Liver (tissue), 9 donors: ENCODE measurements around the gene FUT7. TPM values are rescaled to one million over a fixed set of nuclear protein-coding genes. Genes with fewer than 3 reads are reported as not detected.

Source experiments
- DNase-seq: peaks from one replicate; pipeline ENCODE4 v3.0.0-alpha.2; 2017; ENCODE audit warnings: low spot score
- H3K27ac ChIP-seq, 2 donors: one replicate each; pipeline ENCODE4 v1.7.0; 2013; ENCODE audit warnings: inconsistent platforms in 2 of 2, low read length in 2 of 2, control low read depth in 1 of 2, low read depth in 1 of 2, mild to moderate bottlenecking in 1 of 2
- H3K27me3 ChIP-seq, 4 donors: one replicate each; pipeline versions ENCODE4 v1.6.1 to v1.7.0; 2013; ENCODE audit warnings: low read length in 3 of 4, inconsistent platforms in 1 of 4, mild to moderate bottlenecking in 1 of 4, moderate library complexity in 1 of 4; ENCODE audit not compliant: control insufficient read depth in 4 of 4, insufficient read depth in 4 of 4
- H3K36me3 ChIP-seq, 4 donors: one replicate each; pipeline versions ENCODE4 v1.6.1 to v1.7.0; 2013; ENCODE audit warnings: low read length in 3 of 4, mild to moderate bottlenecking in 3 of 4, low read depth in 1 of 4, moderate library complexity in 1 of 4; ENCODE audit not compliant: control insufficient read depth in 4 of 4, insufficient read depth in 3 of 4
- H3K4me1 ChIP-seq, 4 donors: one replicate each; pipeline versions ENCODE4 v1.6.1 to v1.7.0; 2013; ENCODE audit warnings: low read length in 3 of 4, mild to moderate bottlenecking in 3 of 4, moderate library complexity in 1 of 4; ENCODE audit not compliant: control insufficient read depth in 4 of 4, insufficient read depth in 4 of 4
- H3K4me3 ChIP-seq, 3 donors: one replicate each; pipeline versions ENCODE4 v1.6.1 to v1.7.0; 2013; ENCODE audit warnings: low read length in 3 of 3, control low read depth in 1 of 3, low read depth in 1 of 3, mild to moderate bottlenecking in 1 of 3
- H3K9ac ChIP-seq, 2 donors: one replicate each; pipeline ENCODE4 v1.7.0; 2013; ENCODE audit warnings: low read length in 2 of 2, mild to moderate bottlenecking in 2 of 2, moderate library complexity in 2 of 2, control low read depth in 1 of 2, low read depth in 1 of 2
- H3K9me3 ChIP-seq, 4 donors: one replicate each; pipeline versions ENCODE4 v1.6.1 to v1.7.0; 2013; ENCODE audit warnings: low read length in 3 of 4; ENCODE audit not compliant: control insufficient read depth in 4 of 4
- EGR1 ChIP-seq, 2 donors: IDR thresholded peaks; 2 replicates each; pipeline ENCODE4 v1.6.1; 2016 to 2018; ENCODE audit warnings: antibody characterized with exemption in 2 of 2, low read depth in 2 of 2
- FOXA2 ChIP-seq: IDR thresholded peaks from 2 replicates; pipeline ENCODE4 v1.6.1; 2016; ENCODE audit warnings: antibody characterized with exemption
- GABPA ChIP-seq, 2 donors: IDR thresholded peaks in 1 of 2; conservative IDR thresholded peaks in 1 of 2; 2 replicates each; pipeline ENCODE4 v1.6.1; 2016; ENCODE audit warnings: antibody characterized with exemption in 2 of 2, mild to moderate bottlenecking in 1 of 2, moderate library complexity in 1 of 2
- HNF4G ChIP-seq: IDR thresholded peaks from 2 replicates; pipeline ENCODE4 v1.6.1; 2016; ENCODE audit warnings: antibody characterized with exemption
- JUND ChIP-seq, 2 donors: IDR thresholded peaks; 2 replicates each; pipeline ENCODE4 v1.6.1; 2016; ENCODE audit warnings: antibody characterized with exemption in 2 of 2
- NR2F2 ChIP-seq: IDR thresholded peaks from 2 replicates; pipeline ENCODE4 v1.6.1; 2016; ENCODE audit warnings: antibody characterized with exemption
- RAD21 ChIP-seq, 2 donors: IDR thresholded peaks; 2 replicates each; pipeline ENCODE4 v1.6.1; 2016; ENCODE audit warnings: antibody characterized with exemption in 2 of 2, mild to moderate bottlenecking in 2 of 2
- SP1 ChIP-seq: IDR thresholded peaks from 2 replicates; pipeline ENCODE4 v1.6.1; 2018; ENCODE audit warnings: antibody characterized with exemption, mild to moderate bottlenecking
- WGBS: extraction: QIAGEN DNeasy Blood & Tissue Kit; methylation state at CpG from one replicate; pipeline ENCODE4 v1.1.7; 2013; 5-methylcytosine and 5-hydroxymethylcytosine counted together
- polyA plus RNA-seq, 2 donors: library from polyadenylated mRNA; stranded (reverse) in 1 of 2; unstranded in 1 of 2; fragments of 200-250 nt in 1 of 2; fragments of >200 nt in 1 of 2; fragmentation: Nextera tagmentation in 1 of 2; extraction: Ambion mirVana in 1 of 2; gene quantifications; one replicate each; pipeline versions ENCODE4 v1.2.1 to v1.2.3, GENCODE V29; 2013 to 2015
- total RNA-seq, 2 donors: library from RNA; depleted of rRNA; stranded (reverse); fragments of >200 nt; gene quantifications; one replicate each; pipeline ENCODE4 v1.2.3, GENCODE V29; 2014
- TF ChIP-seq, protein P1 (sequence below): IDR thresholded peaks from 2 replicates; pipeline ENCODE4 v1.6.1; 2016; ENCODE audit warnings: antibody characterized with exemption
- TF ChIP-seq, protein P2 (sequence below): IDR thresholded peaks from 2 replicates; pipeline ENCODE4 v1.6.1; 2016; ENCODE audit warnings: antibody characterized with exemption
- TF ChIP-seq, protein P3 (sequence below): IDR thresholded peaks from 2 replicates; pipeline ENCODE4 v1.6.1; 2016; ENCODE audit warnings: antibody characterized with exemption, mild to moderate bottlenecking
- TF ChIP-seq, protein P4 (sequence below): fragments of 150-350 bp; IDR thresholded peaks from 2 replicates; pipeline ENCODE4 v1.5.1; 2017; ENCODE audit warnings: improper control_type of control experiment, low read depth, low read length; ENCODE audit not compliant: missing input control
- donor health status: healthy.
- donor health status: healthy.
- donor health status: healthy.
- donor health status: healthy.
- donor health status: healthy.

The FUT7 gene
- total and polyA plus RNA-seq, 4 donors = 0.14 to 0.67 (median 0.37) TPM; not detected in 1

DNA sequence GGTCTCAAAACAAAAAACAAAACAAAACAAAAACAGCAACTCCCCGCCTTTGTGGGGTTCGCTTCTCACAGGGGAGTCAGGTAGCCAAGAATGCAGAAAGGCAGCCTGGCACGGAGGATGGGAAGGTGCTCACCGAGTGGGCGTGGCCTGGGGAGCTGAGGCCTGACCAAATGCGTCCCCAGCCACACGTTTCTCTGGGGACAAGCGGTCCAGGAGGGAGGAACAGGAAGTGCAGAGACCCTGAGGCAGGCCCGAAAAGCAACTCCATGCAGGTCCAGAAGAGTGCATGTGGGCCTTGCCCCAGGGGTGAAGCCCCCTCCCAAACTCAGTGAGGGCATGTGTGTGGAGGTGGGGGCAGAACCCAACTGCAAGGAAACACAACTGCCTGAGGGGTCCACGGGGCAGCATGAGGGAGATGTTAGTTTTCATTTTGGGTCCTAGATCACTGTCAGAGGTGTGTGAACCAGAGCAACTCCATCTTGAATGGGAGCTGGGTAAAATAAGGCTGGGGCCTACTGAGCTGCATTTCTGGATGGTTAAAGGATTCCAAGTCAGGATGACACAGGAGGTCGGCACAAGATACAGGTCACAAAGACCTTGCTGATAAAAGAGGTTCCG lies 42.9 kb upstream of the FUT7 start:
- no peak for TF ChIP-seq GABPA (IDR thresholded peaks at IDR 0.05 in 1 of 2, conservative IDR thresholded peaks at IDR 0.05 in 1 of 2)
- TF ChIP-seq HNF4G = no peak
- no peak for TF ChIP-seq SP1
- TF ChIP-seq NR2F2 = no peak
- TF ChIP-seq, protein P1, sequence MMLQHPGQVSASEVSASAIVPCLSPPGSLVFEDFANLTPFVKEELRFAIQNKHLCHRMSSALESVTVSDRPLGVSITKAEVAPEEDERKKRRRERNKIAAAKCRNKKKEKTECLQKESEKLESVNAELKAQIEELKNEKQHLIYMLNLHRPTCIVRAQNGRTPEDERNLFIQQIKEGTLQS = no peak
- no peak for TF ChIP-seq JUND (IDR thresholded peaks at IDR 0.05)
- TF ChIP-seq, protein P2, sequence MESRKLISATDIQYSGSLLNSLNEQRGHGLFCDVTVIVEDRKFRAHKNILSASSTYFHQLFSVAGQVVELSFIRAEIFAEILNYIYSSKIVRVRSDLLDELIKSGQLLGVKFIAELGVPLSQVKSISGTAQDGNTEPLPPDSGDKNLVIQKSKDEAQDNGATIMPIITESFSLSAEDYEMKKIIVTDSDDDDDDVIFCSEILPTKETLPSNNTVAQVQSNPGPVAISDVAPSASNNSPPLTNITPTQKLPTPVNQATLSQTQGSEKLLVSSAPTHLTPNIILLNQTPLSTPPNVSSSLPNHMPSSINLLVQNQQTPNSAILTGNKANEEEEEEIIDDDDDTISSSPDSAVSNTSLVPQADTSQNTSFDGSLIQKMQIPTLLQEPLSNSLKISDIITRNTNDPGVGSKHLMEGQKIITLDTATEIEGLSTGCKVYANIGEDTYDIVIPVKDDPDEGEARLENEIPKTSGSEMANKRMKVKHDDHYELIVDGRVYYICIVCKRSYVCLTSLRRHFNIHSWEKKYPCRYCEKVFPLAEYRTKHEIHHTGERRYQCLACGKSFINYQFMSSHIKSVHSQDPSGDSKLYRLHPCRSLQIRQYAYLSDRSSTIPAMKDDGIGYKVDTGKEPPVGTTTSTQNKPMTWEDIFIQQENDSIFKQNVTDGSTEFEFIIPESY = no peak
- no peak for TF ChIP-seq FOXA2
- TF ChIP-seq, protein P3, sequence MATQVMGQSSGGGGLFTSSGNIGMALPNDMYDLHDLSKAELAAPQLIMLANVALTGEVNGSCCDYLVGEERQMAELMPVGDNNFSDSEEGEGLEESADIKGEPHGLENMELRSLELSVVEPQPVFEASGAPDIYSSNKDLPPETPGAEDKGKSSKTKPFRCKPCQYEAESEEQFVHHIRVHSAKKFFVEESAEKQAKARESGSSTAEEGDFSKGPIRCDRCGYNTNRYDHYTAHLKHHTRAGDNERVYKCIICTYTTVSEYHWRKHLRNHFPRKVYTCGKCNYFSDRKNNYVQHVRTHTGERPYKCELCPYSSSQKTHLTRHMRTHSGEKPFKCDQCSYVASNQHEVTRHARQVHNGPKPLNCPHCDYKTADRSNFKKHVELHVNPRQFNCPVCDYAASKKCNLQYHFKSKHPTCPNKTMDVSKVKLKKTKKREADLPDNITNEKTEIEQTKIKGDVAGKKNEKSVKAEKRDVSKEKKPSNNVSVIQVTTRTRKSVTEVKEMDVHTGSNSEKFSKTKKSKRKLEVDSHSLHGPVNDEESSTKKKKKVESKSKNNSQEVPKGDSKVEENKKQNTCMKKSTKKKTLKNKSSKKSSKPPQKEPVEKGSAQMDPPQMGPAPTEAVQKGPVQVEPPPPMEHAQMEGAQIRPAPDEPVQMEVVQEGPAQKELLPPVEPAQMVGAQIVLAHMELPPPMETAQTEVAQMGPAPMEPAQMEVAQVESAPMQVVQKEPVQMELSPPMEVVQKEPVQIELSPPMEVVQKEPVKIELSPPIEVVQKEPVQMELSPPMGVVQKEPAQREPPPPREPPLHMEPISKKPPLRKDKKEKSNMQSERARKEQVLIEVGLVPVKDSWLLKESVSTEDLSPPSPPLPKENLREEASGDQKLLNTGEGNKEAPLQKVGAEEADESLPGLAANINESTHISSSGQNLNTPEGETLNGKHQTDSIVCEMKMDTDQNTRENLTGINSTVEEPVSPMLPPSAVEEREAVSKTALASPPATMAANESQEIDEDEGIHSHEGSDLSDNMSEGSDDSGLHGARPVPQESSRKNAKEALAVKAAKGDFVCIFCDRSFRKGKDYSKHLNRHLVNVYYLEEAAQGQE = no peak
- no peak for TF ChIP-seq EGR1 (IDR thresholded peaks at IDR 0.05; ENCODE audit: low read depth in 2 of 2)
- TF ChIP-seq, protein P4, sequence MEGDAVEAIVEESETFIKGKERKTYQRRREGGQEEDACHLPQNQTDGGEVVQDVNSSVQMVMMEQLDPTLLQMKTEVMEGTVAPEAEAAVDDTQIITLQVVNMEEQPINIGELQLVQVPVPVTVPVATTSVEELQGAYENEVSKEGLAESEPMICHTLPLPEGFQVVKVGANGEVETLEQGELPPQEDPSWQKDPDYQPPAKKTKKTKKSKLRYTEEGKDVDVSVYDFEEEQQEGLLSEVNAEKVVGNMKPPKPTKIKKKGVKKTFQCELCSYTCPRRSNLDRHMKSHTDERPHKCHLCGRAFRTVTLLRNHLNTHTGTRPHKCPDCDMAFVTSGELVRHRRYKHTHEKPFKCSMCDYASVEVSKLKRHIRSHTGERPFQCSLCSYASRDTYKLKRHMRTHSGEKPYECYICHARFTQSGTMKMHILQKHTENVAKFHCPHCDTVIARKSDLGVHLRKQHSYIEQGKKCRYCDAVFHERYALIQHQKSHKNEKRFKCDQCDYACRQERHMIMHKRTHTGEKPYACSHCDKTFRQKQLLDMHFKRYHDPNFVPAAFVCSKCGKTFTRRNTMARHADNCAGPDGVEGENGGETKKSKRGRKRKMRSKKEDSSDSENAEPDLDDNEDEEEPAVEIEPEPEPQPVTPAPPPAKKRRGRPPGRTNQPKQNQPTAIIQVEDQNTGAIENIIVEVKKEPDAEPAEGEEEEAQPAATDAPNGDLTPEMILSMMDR = no peak
- TF ChIP-seq RAD21 (IDR thresholded peaks at IDR 0.05) = no peak
- 75% methylated on average over 12 of the region's 12 CpGs for WGBS

DNA sequence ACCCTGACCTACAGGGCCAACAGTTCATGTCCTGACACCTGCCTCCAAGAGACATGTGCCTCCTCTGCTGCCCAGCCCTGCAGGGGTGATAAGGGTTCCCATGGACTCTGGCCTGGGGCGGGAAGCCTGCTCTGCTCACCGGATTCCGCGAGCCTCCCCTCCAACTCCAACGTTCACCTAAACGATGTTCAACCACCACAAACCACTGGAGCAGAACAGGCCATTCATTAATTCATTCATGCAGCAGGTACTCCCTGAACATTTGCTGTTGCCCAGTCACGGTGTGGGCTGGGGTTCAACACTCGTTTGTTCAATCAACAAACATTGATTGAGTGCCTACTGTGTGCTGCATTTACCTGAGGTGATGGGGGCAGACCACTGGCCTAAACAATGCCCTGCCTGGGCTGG lies 42.1 kb upstream of the FUT7 start:
- H3K9ac ChIP-seq = no peak overlapping the region
- H3K27me3 ChIP-seq = peaks cover 0 to 5% (median 1%) of the 10 kb centered on the region in 4 donors
- no peak for DNase-seq
- H3K27ac ChIP-seq = no peak overlapping the region
- H3K36me3 ChIP-seq = no peaks in the 10 kb centered on the region
- no peak for TF ChIP-seq FOXA2
- no peaks in the 10 kb centered on the region for H3K9me3 ChIP-seq
- no peak overlapping the region for H3K4me3 ChIP-seq
- 60% methylated on average over 8 of the region's 8 CpGs for WGBS
- peaks cover 5 to 24% (median 17%) of the 10 kb centered on the region in 4 donors for H3K4me1 ChIP-seq

More for the DNA sequence above, 42.9 kb upstream of the FUT7 start:
- DNase-seq = no peak
- H3K9me3 ChIP-seq = no peaks in the 10 kb centered on the region
- peaks cover 0 to 2% (median 0%) of the 10 kb centered on the region in 4 donors for H3K36me3 ChIP-seq
- H3K9ac ChIP-seq = no peak overlapping the region
- peaks cover 0 to 5% (median under 1%) of the 10 kb centered on the region in 4 donors for H3K27me3 ChIP-seq
- no peak overlapping the region for H3K27ac ChIP-seq
- no peak overlapping the region for H3K4me3 ChIP-seq
- H3K4me1 ChIP-seq = peaks cover 5 to 24% (median 17%) of the 10 kb centered on the region in 4 donors
